Testis (tissue), 3 donors: Measurements from ENCODE around the gene LPCAT4. TPM values are rescaled to one million over a fixed set of nuclear protein-coding genes. Genes with fewer than 3 reads are reported as not detected.
A peak's percentile ranks its signal among the peaks of the same experiment; 100 is the strongest.

Source experiments
- DNase-seq: peaks from one replicate; pipeline ENCODE4 v3.0.0-alpha.2; 2019
- H3K27ac ChIP-seq, 2 donors: fragments of 200-600 bp; sonication (generic); one replicate each; pipeline ENCODE4 v1.5.1; 2019
- H3K27me3 ChIP-seq: fragments of 200-600 bp; sonication (generic); one replicate; pipeline ENCODE4 v1.5.1; 2019
- H3K36me3 ChIP-seq: fragments of 200-600 bp; sonication (generic); one replicate; pipeline ENCODE4 v1.5.1; 2017; ENCODE audit warnings: low read depth; ENCODE audit errors: missing control alignments
- H3K4me1 ChIP-seq: fragments of 200-600 bp; sonication (generic); one replicate; pipeline ENCODE4 v1.5.1; 2019
- H3K4me3 ChIP-seq, 2 donors: fragments of 200-600 bp; sonication (generic); one replicate each; pipeline ENCODE4 v1.5.1; 2017 to 2019
- H3K9me3 ChIP-seq: fragments of 200-600 bp; sonication (generic); one replicate; pipeline ENCODE4 v1.5.1; 2017
- POLR2A ChIP-seq: fragments of 450-650 bp; IDR thresholded peaks from one replicate; pipeline ENCODE4 v1.6.1; 2017; ENCODE audit warnings: antibody characterized with exemption, mild to moderate bottlenecking, moderate library complexity
- WGBS, 2 donors: methylation state at CpG; one replicate each; pipeline ENCODE4 v1.1.5; 2018; 5-methylcytosine and 5-hydroxymethylcytosine counted together
- intact Hi-C: fragments of 100-400 bp; cut with DNase I; formaldehyde crosslinking; loops from one replicate; pipeline ENCODE4 v1.15.1; 2023; ENCODE audit warnings: low total_unique reads
- polyA plus RNA-seq: library from polyadenylated mRNA; stranded (reverse); fragments of 350-450 nt; fragmentation: Illumina TruSeq; extraction: RNeasy Lipid Tissue Mini Kit (QIAGEN cat#74804); gene quantifications from one replicate; pipeline ENCODE4 v1.2.3, GENCODE V29; 2014; ENCODE audit warnings: low read depth, low replicate concordance; ENCODE audit not compliant: insufficient read depth
- total RNA-seq, 2 donors: library from RNA; depleted of rRNA; stranded (reverse); fragments of >200 nt; gene quantifications; one replicate each; pipeline ENCODE4 v1.2.3, GENCODE V29; 2016
- TF ChIP-seq, protein P1 (sequence below), 3 experiments: fragments of 450-650 bp in 2 of 3; fragments of 200-600 bp in 1 of 3; sonication (generic) in 1 of 3; IDR thresholded peaks; one replicate each; pipeline ENCODE4 v1.5.1; 2016 to 2019; ENCODE audit warnings: antibody characterized with exemption in 3 of 3, mild to moderate bottlenecking in 2 of 3, moderate library complexity in 1 of 3

The LPCAT4 gene
- total and polyA plus RNA-seq, 3 donors from 2014 or later, result 9.9 to 16.1 (median 13.4) TPM

DNA sequence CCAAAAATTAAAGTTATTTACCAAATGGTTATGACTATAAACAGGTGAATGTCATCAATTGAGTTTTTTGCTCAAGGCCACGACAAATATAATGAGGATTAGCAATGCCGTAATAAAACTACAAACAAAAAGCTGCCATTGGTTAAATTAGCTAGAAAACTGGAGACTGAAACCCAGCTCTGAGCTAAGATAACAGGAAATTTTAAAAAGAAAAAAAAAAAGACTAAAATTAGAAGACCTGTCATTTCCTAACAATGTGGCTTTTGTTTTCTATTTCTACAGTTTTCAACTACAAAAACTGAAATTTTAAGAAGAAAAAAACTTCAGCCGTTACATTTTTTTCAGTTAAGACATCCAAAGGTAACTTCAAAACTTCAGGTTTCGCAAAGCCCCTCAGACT is 39.1 kb downstream of the LPCAT4 start:
- TF ChIP-seq, protein P1, sequence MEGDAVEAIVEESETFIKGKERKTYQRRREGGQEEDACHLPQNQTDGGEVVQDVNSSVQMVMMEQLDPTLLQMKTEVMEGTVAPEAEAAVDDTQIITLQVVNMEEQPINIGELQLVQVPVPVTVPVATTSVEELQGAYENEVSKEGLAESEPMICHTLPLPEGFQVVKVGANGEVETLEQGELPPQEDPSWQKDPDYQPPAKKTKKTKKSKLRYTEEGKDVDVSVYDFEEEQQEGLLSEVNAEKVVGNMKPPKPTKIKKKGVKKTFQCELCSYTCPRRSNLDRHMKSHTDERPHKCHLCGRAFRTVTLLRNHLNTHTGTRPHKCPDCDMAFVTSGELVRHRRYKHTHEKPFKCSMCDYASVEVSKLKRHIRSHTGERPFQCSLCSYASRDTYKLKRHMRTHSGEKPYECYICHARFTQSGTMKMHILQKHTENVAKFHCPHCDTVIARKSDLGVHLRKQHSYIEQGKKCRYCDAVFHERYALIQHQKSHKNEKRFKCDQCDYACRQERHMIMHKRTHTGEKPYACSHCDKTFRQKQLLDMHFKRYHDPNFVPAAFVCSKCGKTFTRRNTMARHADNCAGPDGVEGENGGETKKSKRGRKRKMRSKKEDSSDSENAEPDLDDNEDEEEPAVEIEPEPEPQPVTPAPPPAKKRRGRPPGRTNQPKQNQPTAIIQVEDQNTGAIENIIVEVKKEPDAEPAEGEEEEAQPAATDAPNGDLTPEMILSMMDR (IDR thresholded peaks at IDR 0.05), result no peak
- no peak for TF ChIP-seq POLR2A
- 81 to 82% methylated on average over 4 of the region's 4 CpGs for WGBS, 2 donors
- no peak for DNase-seq
- Histone ChIP-seq H3K4me3 (no peak overlapping the region), H3K27me3 (no peaks in the 10 kb centered on the region), H3K27ac (no peak overlapping the region), H3K4me1 (no peaks in the 10 kb centered on the region), H3K9me3 (no peaks in the 10 kb centered on the region), H3K36me3 (no peaks in the 10 kb centered on the region)
- intact Hi-C loops, result no loop called here

DNA sequence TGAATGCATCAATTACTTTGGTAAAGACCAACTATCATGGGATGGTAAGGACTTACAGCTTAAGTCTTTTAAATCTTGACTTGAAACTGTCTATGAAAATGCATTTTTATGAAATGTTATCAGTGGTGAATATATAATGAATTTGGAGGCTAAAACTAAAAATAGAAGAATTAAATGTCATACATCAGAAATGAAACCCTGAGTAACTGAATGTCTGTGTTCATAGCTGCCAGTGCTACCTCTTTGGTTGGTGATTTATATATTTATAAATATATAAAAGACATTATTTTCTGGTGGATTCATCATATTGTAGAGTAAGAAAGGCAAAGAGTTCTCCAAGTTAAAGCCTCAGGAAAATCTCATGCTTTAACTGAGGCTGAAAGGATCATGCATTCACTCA is 41.6 kb downstream of the LPCAT4 start:
- TF ChIP-seq, protein P1 (IDR thresholded peaks at IDR 0.05), result no peak
- TF ChIP-seq POLR2A, result no peak
- intact Hi-C loops, result no loop called here
- H3K9me3 ChIP-seq, result no peaks in the 10 kb centered on the region
- DNase-seq, result no peak
- H3K27ac ChIP-seq, result no peak overlapping the region
- H3K27me3 ChIP-seq, result no peaks in the 10 kb centered on the region
- no peaks in the 10 kb centered on the region for H3K36me3 ChIP-seq
- H3K4me1 ChIP-seq, result no peaks in the 10 kb centered on the region
- no peak overlapping the region for H3K4me3 ChIP-seq

GRCh38 chr15:34324933-34325332 is 42.1 kb downstream of the LPCAT4 start:
- Histone ChIP-seq H3K36me3 (no peaks in the 10 kb centered on the region), H3K4me1 (no peaks in the 10 kb centered on the region), H3K27ac (no peak overlapping the region), H3K4me3 (no peak overlapping the region), H3K27me3 (no peaks in the 10 kb centered on the region), H3K9me3 (no peaks in the 10 kb centered on the region)
- intact Hi-C loops, result no loop called here
- no peak for DNase-seq
- TF ChIP-seq, protein P1 (IDR thresholded peaks at IDR 0.05), result no peak
- no peak for TF ChIP-seq POLR2A
- WGBS, 2 donors, result 84 to 93% methylated on average over 1 of the region's 1 CpG

DNA sequence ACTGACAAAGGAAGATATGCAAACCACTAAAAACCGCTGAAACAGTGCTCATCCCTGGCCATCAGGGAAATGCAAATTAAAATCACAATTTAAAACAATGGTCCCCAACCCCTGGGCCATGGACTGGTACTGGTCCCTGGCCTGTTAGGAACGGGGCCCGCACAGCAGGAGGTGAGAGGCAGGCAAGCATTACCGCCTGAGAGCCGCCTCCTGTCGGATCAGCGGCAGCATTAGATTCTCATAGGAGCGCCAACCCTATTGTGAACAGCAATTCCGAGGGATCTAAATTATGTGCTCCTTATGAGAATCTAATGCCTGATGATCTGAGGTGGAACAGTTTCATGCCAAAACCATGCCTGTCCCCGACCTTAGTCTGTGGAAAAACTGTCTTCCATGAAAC is 43.8 kb downstream of the LPCAT4 start:
- Histone ChIP-seq H3K36me3 (no peaks in the 10 kb centered on the region), H3K27me3 (no peaks in the 10 kb centered on the region), H3K4me1 (no peaks in the 10 kb centered on the region), H3K27ac (no peak overlapping the region), H3K4me3 (no peak overlapping the region), H3K9me3 (no peaks in the 10 kb centered on the region)
- 94 to 95% methylated on average over 10 of the region's 10 CpGs for WGBS, 2 donors
- intact Hi-C loops, result no loop called here
- DNase-seq, result no peak
- TF ChIP-seq, protein P1 (IDR thresholded peaks at IDR 0.05), result no peak
- no peak for TF ChIP-seq POLR2A

DNA sequence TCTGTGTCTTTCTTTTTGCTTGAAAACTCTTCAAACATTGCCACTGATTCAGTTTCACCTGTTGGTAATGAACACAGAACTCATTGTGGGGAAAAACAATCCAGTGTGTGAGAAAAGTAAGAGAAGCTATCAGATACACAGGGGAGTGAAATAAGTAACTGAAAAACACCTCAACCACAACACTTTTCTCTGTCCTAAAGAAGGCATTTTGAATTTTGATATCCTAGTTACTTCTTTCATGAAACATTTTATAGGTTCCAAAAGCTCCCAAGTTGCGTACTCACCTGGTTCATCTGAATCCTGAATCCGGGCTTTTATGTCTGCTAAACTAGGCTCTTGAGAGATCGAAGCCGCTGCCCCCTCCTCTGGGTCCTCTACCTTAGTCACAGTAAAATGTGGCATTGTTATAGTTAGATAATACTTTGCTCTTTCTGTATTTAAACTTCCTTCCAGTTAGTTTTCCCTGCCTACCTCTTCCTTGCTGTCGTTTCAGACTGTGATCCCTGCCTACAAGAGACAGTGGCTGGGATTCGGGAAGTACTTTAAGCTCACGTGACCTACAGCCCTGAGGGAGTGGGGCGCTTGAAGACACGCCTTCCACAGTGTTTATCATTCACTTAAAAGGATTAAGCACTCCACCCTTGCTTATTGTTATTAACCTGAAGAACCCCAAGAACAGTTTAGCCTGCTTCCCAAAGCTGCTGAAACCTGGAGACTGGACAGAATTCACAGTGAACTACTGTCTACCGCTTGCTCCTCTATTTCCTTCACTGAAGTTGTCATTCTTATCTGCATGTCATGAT is 48.5 kb downstream of the LPCAT4 start:
- peak overlapping the region in 1 of 2 donors; percentile 7 for H3K4me3 ChIP-seq
- peak; percentile 72 for DNase-seq
- no peaks in the 10 kb centered on the region for H3K36me3 ChIP-seq
- H3K4me1 ChIP-seq, result no peaks in the 10 kb centered on the region
- WGBS, 2 donors, result 25 to 31% methylated on average over 10 of the region's 10 CpGs
- TF ChIP-seq, protein P1 (IDR thresholded peaks at IDR 0.05), result no peak
- TF ChIP-seq POLR2A, result no peak
- no peaks in the 10 kb centered on the region for H3K27me3 ChIP-seq
- no peaks in the 10 kb centered on the region for H3K9me3 ChIP-seq
- intact Hi-C loops, result no loop called here
- no peak overlapping the region for H3K27ac ChIP-seq
